GM06990 (cell line): ENCODE measurements around the gene ANXA2.

Experiments
- DNase-seq: peaks from one replicate; pipeline ENCODE4 v3.0.0-alpha.2; 2011; ENCODE audit not compliant: insufficient read length; ENCODE audit errors: extremely low read depth
- H3K27me3 ChIP-seq: replicated peaks from 2 replicates; pipeline ENCODE4 v1.6.0; 2011; ENCODE audit warnings: low read length; ENCODE audit not compliant: control insufficient read depth, insufficient read depth
- H3K36me3 ChIP-seq: 2 replicates; pipeline ENCODE4 v1.5.1; 2011; ENCODE audit warnings: low read length; ENCODE audit not compliant: control insufficient read depth, insufficient read depth
- H3K4me3 ChIP-seq: replicated peaks from 2 replicates; pipeline ENCODE4 v1.5.1; 2011; ENCODE audit warnings: low read depth, mild to moderate bottlenecking, control low read depth, low read length
- TF ChIP-seq, protein P1 (sequence below): IDR thresholded peaks from 2 replicates; pipeline ENCODE4 v1.5.1; 2011; ENCODE audit warnings: low read length, control low read depth, mild to moderate bottlenecking, inconsistent platforms; ENCODE audit not compliant: insufficient read depth, poor library complexity, severe bottlenecking

The ANXA2 gene

DNA sequence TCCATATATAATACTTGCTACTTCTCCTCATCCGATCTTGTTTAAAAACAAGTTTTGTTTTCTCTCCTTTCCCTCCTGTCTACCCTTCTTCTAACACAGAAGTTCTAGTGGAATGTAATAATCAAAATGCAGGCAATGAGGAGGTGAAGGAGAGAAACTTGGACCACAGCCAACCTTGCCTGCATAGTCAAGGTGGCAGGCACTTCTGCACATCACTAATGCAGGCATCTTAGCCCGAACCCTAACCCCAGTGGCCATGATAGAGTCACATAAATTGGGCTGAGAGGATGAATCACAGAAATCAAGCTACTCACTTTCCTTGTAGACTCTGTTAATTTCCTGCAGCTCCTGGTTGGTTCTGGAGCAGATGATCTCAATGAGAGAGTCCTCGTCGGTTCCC, 41.0 kb downstream of the ANXA2 start:
- Histone ChIP-seq H3K27me3 (no peaks in the 10 kb centered on the region), H3K36me3 (peaks cover 26% of the 10 kb centered on the region), H3K4me3 (no peak overlapping the region)
- no peak for DNase-seq
- TF ChIP-seq, protein P1, sequence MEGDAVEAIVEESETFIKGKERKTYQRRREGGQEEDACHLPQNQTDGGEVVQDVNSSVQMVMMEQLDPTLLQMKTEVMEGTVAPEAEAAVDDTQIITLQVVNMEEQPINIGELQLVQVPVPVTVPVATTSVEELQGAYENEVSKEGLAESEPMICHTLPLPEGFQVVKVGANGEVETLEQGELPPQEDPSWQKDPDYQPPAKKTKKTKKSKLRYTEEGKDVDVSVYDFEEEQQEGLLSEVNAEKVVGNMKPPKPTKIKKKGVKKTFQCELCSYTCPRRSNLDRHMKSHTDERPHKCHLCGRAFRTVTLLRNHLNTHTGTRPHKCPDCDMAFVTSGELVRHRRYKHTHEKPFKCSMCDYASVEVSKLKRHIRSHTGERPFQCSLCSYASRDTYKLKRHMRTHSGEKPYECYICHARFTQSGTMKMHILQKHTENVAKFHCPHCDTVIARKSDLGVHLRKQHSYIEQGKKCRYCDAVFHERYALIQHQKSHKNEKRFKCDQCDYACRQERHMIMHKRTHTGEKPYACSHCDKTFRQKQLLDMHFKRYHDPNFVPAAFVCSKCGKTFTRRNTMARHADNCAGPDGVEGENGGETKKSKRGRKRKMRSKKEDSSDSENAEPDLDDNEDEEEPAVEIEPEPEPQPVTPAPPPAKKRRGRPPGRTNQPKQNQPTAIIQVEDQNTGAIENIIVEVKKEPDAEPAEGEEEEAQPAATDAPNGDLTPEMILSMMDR = no peak

DNA sequence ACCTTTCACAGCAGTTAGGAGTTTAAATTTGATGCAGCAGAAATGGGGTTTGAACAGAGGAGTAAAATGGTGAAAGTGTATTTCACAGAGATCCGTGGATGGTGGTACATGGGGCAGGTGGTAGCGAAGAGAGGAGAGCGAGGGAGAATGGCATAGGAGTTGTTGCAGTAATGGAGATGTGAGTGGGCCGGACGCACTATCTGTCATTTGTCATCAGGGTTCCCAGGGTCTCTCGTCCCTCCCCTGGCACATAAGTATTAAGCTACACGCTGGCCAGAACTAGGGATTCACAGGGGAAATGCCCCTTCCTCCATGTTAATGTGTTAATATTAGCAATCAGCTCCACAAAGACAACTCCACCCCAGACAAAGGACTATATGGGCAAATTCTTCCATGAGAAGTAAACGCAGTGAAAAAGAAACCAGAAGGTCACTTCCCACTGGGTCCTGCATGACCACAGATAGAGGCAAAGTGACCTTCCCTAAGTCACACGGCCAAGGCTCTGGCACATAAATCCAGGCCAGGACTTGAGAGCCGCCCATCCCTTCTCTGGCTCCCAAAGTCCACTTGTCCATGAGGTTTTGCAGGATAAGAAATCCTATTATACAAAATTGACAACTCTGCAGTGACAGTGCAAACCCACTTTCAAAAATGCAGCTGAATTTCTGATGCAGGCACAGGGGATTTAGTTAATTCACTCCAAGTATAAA, 42.5 kb downstream of the ANXA2 start:
- no peak for DNase-seq
- TF ChIP-seq, protein P1 = no peak
- Histone ChIP-seq H3K4me3 (no peak overlapping the region), H3K27me3 (no peaks in the 10 kb centered on the region), H3K36me3 (peaks cover 31% of the 10 kb centered on the region)

DNA sequence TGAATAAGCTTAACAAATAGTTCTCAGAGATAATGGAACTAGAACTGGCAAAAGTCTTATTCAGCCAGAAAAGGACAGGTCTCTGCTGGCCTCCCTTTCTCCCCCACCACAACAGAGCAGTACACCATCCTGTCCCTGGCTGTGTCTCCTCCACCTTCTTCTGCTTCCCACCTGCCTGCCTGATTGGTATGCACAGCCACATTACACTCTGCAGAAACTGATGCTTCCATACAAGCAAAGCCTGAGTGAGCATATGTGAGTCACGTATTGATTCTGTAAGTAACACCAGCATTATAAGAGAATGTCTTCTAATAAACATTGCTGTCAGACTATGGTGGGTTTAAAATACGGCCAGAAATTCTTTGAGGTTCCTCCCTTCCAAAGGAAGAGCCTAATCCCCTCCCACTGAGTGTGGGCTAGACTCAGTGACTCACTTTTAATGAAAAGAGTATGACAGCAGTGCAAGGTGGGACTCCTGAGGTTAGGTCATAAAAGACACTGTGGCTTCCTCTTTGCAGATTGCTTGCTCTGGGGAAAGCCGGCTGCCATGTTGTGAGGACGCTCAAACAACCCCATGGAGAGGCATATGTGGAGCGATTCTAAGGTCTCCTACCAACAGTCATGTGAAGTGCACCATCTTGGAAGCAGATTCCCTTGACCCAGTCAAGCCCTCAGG, 44.4 kb downstream of the ANXA2 start:
- TF ChIP-seq, protein P1 = no peak
- DNase-seq = no peak
- Histone ChIP-seq H3K4me3 (no peak overlapping the region), H3K36me3 (peaks cover 29% of the 10 kb centered on the region), H3K27me3 (no peaks in the 10 kb centered on the region)

- no peak for DNase-seq
- Histone ChIP-seq H3K36me3 (peaks cover 34% of the 10 kb centered on the region), H3K27me3 (no peaks in the 10 kb centered on the region), H3K4me3 (no peak overlapping the region)
- TF ChIP-seq, protein P1 = no peak
Measured at GRCh38 chr15:60352525-60352924, 45.3 kb downstream of the ANXA2 start.

DNA sequence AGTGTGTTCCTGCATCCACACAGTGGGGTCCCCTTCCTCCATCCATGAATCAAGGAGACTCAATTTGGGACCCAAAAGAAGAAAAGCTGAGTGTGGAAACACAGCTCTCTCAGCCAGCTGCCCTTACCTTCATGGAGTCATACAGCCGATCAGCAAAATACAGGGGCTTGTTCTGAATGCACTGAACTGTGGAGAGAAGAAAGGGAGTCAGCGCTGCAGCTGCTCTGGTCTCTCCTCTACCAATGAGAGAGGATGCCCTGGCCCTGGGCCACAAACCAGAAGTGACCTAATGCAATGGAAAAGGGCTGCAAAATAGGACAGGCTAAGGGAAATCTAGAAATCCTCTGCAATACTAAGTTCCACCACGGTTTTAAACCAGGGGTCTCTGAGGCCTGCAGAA, 46.7 kb downstream of the ANXA2 start:
- Histone ChIP-seq H3K4me3 (no peak overlapping the region), H3K36me3 (peaks cover 38% of the 10 kb centered on the region), H3K27me3 (no peaks in the 10 kb centered on the region)
- TF ChIP-seq, protein P1 = no peak
- DNase-seq = no peak
